ENCODE measurements around the gene SERAC1. TPM values are rescaled to one million over a fixed set of nuclear protein-coding genes. Genes with fewer than 3 reads are reported as not detected.
"Not testable (repeated sequence)": the region's sequence is repeated elsewhere in the genome, so short reads cannot be mapped to it uniquely, and the experiment has no call there.

The SERAC1 gene
- total and polyA plus RNA-seq, 4 donors = 2.0 to 4.4 (median 2.3) TPM

DNA sequence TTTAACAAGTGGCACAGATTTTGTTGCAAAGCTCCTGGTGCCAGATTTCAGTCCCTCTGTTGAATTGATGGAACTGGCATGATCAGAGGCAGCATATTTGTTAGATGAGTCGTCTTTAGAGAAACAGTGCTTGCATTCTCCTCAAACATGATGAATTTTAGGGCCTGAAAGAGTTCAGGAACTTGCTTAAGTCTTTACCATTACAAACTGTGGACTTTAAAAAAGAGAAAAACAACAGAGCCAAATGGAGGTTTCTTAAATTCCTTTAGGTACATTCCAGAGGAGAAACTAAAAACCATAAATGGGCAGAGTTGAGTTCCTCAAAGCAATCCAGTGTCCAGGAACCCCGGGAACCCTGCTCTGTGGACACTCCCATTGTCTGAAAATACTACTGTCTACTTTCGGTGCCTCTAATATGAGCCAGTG lies 2.6 kb upstream of the SERAC1 start:
- TF ChIP-seq HNF4G (IDR thresholded peaks at IDR 0.05) (no peak), SP1 (IDR thresholded peaks at IDR 0.05) (no peak)
- Histone ChIP-seq H3K27ac (ENCODE audit: low read depth in 1 of 2, low read length in 2 of 2) (no peak overlapping the region), H3K9ac (ENCODE audit: low read depth in 1 of 2, low read length in 2 of 2) (no peak overlapping the region), H3K27me3 (ENCODE audit: control insufficient read depth in 4 of 4, insufficient read depth in 4 of 4, low read length in 3 of 4) (no peaks in the 10 kb centered on the region), H3K9me3 (ENCODE audit: control insufficient read depth in 4 of 4, low read length in 3 of 4) (no peaks in the 10 kb centered on the region), H3K4me1 (ENCODE audit: control insufficient read depth in 4 of 4, insufficient read depth in 4 of 4, low read length in 3 of 4) (peaks cover 0 to 13% (median 6%) of the 10 kb centered on the region in 4 donors), H3K36me3 (ENCODE audit: control insufficient read depth in 4 of 4, insufficient read depth in 3 of 4, low read depth in 1 of 4, low read length in 3 of 4) (no peaks in the 10 kb centered on the region), H3K4me3 (ENCODE audit: low read depth in 1 of 3, low read length in 3 of 3) (no peak overlapping the region)
- no peak for DNase-seq (ENCODE audit: low spot score)
- WGBS = 83% methylated on average over 3 of the region's 3 CpGs

DNA sequence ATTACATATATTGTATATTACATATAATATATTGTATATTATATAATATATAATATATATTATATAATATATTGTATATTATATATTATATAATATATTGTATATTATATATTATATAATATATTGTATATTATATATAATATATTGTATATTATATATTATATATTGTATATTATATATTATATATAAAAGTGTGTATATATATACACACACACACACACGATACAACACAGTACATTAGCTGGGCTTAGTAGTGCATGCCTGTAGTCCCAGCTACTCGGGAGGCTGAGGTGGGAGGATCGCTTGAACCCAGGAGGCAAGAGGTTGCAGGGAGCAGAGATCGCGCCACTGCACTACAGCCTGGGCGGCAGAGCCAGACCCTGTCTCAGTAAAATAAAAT lies 1.6 kb upstream of the SERAC1 start:
- H3K9me3 ChIP-seq (ENCODE audit: control insufficient read depth in 4 of 4, low read length in 3 of 4); H3K36me3 ChIP-seq (ENCODE audit: control insufficient read depth in 4 of 4, insufficient read depth in 3 of 4, low read depth in 1 of 4, low read length in 3 of 4); DNase-seq (ENCODE audit: low spot score); H3K4me3 ChIP-seq (ENCODE audit: low read depth in 1 of 3, low read length in 3 of 3); H3K9ac ChIP-seq (ENCODE audit: low read depth in 1 of 2, low read length in 2 of 2); H3K27me3 ChIP-seq (ENCODE audit: control insufficient read depth in 4 of 4, insufficient read depth in 4 of 4, low read length in 3 of 4); H3K27ac ChIP-seq (ENCODE audit: low read depth in 1 of 2, low read length in 2 of 2): not testable (repeated sequence)
- 96% methylated on average over 6 of the region's 6 CpGs for WGBS
- H3K4me1 ChIP-seq (ENCODE audit: control insufficient read depth in 4 of 4, insufficient read depth in 4 of 4, low read length in 3 of 4) = peaks cover 0 to 13% (median 5%) of the 10 kb centered on the region in 4 donors

DNA sequence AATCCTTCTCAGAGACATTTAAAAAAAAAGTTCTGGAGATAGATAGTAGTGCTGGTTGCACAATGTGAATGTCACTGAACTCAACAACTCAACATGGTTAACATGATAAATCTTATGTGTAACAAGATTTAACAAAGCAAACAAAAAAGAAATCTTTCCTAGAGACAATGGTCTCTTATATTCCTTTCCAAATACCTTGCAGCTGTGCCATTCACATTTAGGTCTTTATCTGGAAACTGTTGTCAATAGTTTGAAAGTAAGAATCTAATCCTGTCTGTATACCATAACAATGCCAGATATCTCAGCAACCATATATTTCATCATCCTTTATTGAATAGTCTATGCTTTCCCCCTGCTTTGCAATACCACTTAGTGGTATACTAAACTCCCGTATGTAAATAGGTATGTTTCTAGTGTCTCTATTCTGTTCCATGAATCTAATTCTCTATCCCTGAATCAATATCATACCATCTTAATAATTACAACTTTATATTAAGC lies 2.1 kb downstream of the SERAC1 start:
- TF ChIP-seq RXRA (IDR thresholded peaks at IDR 0.05) = no peak
- no peak for TF ChIP-seq EGR1 (IDR thresholded peaks at IDR 0.05; ENCODE audit: low read depth in 2 of 2)
- Histone ChIP-seq H3K27ac (ENCODE audit: low read depth in 1 of 2, low read length in 2 of 2) (no peak overlapping the region), H3K4me3 (ENCODE audit: low read depth in 1 of 3, low read length in 3 of 3) (no peak overlapping the region), H3K36me3 (ENCODE audit: control insufficient read depth in 4 of 4, insufficient read depth in 3 of 4, low read depth in 1 of 4, low read length in 3 of 4) (no peaks in the 10 kb centered on the region), H3K9me3 (ENCODE audit: control insufficient read depth in 4 of 4, low read length in 3 of 4) (no peaks in the 10 kb centered on the region), H3K27me3 (ENCODE audit: control insufficient read depth in 4 of 4, insufficient read depth in 4 of 4, low read length in 3 of 4) (no peaks in the 10 kb centered on the region), H3K4me1 (ENCODE audit: control insufficient read depth in 4 of 4, insufficient read depth in 4 of 4, low read length in 3 of 4) (peaks cover 0 to 10% (median 5%) of the 10 kb centered on the region in 4 donors), H3K9ac (ENCODE audit: low read depth in 1 of 2, low read length in 2 of 2) (no peak overlapping the region)
- WGBS = 96% methylated on average over 1 of the region's 1 CpG
- DNase-seq (ENCODE audit: low spot score) = no peak

DNA sequence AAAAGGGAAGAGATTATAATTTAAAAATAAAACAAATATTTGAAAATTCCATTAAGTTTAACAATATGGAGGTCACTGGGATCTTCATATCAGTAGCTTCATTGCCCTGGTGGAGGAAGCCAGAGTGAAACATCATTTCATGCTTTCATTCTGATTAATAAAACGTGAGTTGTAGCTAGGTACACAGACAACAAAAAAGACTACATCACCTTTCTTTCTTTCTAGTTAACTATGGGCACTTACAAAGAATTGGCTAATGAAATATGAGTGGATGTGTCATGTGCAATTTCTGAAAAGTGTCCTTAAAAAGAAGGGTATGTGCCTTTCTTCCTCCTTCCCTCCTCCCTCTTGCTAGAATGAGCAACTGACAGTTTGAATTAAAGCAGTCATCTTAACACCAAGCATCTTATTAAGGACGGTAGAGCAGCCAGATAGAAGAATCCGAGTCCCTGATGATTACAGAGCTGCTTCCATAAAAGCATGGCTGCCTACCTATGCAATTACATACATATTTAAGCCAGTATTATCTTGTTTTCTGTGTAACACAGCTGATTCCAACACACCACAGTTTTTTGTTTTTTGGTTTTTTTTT lies 3.4 kb downstream of the SERAC1 start:
- H3K4me1 ChIP-seq (ENCODE audit: control insufficient read depth in 4 of 4, insufficient read depth in 4 of 4, low read length in 3 of 4) = peaks cover 0 to 10% (median 5%) of the 10 kb centered on the region in 4 donors
- 90% methylated on average over 3 of the region's 3 CpGs for WGBS
- H3K4me3 ChIP-seq (ENCODE audit: low read depth in 1 of 3, low read length in 3 of 3) = no peak overlapping the region
- no peak overlapping the region for H3K9ac ChIP-seq (ENCODE audit: low read depth in 1 of 2, low read length in 2 of 2)
- H3K36me3 ChIP-seq (ENCODE audit: control insufficient read depth in 4 of 4, insufficient read depth in 3 of 4, low read depth in 1 of 4, low read length in 3 of 4) = no peaks in the 10 kb centered on the region
- no peaks in the 10 kb centered on the region for H3K27me3 ChIP-seq (ENCODE audit: control insufficient read depth in 4 of 4, insufficient read depth in 4 of 4, low read length in 3 of 4)
- no peaks in the 10 kb centered on the region for H3K9me3 ChIP-seq (ENCODE audit: control insufficient read depth in 4 of 4, low read length in 3 of 4)
- H3K27ac ChIP-seq (ENCODE audit: low read depth in 1 of 2, low read length in 2 of 2) = no peak overlapping the region
- no peak for DNase-seq (ENCODE audit: low spot score)
- TF ChIP-seq RXRA (IDR thresholded peaks at IDR 0.05) = no peak
- no peak for TF ChIP-seq GABPA (IDR thresholded peaks at IDR 0.05 in 1 of 2, conservative IDR thresholded peaks at IDR 0.05 in 1 of 2)
- TF ChIP-seq, protein P1, sequence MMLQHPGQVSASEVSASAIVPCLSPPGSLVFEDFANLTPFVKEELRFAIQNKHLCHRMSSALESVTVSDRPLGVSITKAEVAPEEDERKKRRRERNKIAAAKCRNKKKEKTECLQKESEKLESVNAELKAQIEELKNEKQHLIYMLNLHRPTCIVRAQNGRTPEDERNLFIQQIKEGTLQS (IDR thresholded peaks at IDR 0.05) = no peak
- TF ChIP-seq HNF4G (IDR thresholded peaks at IDR 0.05) = no peak
- TF ChIP-seq, protein P2, sequence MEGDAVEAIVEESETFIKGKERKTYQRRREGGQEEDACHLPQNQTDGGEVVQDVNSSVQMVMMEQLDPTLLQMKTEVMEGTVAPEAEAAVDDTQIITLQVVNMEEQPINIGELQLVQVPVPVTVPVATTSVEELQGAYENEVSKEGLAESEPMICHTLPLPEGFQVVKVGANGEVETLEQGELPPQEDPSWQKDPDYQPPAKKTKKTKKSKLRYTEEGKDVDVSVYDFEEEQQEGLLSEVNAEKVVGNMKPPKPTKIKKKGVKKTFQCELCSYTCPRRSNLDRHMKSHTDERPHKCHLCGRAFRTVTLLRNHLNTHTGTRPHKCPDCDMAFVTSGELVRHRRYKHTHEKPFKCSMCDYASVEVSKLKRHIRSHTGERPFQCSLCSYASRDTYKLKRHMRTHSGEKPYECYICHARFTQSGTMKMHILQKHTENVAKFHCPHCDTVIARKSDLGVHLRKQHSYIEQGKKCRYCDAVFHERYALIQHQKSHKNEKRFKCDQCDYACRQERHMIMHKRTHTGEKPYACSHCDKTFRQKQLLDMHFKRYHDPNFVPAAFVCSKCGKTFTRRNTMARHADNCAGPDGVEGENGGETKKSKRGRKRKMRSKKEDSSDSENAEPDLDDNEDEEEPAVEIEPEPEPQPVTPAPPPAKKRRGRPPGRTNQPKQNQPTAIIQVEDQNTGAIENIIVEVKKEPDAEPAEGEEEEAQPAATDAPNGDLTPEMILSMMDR (IDR thresholded peaks at IDR 0.05; ENCODE audit: low read depth, low read length, missing input control) = no peak
- TF ChIP-seq, protein P3, sequence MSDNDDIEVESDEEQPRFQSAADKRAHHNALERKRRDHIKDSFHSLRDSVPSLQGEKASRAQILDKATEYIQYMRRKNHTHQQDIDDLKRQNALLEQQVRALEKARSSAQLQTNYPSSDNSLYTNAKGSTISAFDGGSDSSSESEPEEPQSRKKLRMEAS (IDR thresholded peaks at IDR 0.05) = no peak
- TF ChIP-seq, protein P4, sequence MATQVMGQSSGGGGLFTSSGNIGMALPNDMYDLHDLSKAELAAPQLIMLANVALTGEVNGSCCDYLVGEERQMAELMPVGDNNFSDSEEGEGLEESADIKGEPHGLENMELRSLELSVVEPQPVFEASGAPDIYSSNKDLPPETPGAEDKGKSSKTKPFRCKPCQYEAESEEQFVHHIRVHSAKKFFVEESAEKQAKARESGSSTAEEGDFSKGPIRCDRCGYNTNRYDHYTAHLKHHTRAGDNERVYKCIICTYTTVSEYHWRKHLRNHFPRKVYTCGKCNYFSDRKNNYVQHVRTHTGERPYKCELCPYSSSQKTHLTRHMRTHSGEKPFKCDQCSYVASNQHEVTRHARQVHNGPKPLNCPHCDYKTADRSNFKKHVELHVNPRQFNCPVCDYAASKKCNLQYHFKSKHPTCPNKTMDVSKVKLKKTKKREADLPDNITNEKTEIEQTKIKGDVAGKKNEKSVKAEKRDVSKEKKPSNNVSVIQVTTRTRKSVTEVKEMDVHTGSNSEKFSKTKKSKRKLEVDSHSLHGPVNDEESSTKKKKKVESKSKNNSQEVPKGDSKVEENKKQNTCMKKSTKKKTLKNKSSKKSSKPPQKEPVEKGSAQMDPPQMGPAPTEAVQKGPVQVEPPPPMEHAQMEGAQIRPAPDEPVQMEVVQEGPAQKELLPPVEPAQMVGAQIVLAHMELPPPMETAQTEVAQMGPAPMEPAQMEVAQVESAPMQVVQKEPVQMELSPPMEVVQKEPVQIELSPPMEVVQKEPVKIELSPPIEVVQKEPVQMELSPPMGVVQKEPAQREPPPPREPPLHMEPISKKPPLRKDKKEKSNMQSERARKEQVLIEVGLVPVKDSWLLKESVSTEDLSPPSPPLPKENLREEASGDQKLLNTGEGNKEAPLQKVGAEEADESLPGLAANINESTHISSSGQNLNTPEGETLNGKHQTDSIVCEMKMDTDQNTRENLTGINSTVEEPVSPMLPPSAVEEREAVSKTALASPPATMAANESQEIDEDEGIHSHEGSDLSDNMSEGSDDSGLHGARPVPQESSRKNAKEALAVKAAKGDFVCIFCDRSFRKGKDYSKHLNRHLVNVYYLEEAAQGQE (IDR thresholded peaks at IDR 0.05) = no peak
- no peak for TF ChIP-seq YY1 (IDR thresholded peaks at IDR 0.05)
- no peak for TF ChIP-seq HNF4A (conservative IDR thresholded peaks at IDR 0.05)
- no peak for TF ChIP-seq FOXA2 (IDR thresholded peaks at IDR 0.05)
- TF ChIP-seq SP1 (IDR thresholded peaks at IDR 0.05) = no peak
- TF ChIP-seq, protein P5, sequence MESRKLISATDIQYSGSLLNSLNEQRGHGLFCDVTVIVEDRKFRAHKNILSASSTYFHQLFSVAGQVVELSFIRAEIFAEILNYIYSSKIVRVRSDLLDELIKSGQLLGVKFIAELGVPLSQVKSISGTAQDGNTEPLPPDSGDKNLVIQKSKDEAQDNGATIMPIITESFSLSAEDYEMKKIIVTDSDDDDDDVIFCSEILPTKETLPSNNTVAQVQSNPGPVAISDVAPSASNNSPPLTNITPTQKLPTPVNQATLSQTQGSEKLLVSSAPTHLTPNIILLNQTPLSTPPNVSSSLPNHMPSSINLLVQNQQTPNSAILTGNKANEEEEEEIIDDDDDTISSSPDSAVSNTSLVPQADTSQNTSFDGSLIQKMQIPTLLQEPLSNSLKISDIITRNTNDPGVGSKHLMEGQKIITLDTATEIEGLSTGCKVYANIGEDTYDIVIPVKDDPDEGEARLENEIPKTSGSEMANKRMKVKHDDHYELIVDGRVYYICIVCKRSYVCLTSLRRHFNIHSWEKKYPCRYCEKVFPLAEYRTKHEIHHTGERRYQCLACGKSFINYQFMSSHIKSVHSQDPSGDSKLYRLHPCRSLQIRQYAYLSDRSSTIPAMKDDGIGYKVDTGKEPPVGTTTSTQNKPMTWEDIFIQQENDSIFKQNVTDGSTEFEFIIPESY (IDR thresholded peaks at IDR 0.05) = no peak
- no peak for TF ChIP-seq FOXA1 (IDR thresholded peaks at IDR 0.05)
- no peak for TF ChIP-seq JUND (IDR thresholded peaks at IDR 0.05)
- TF ChIP-seq RAD21 (IDR thresholded peaks at IDR 0.05) = no peak
